Tibial nerve (tissue), 4 donors: ENCODE results near the gene MIPEP. TPM values are rescaled to one million over a fixed set of nuclear protein-coding genes. Genes with fewer than 3 reads are reported as not detected.

ENCODE experiments used
- DNase-seq, 2 donors: peaks; one replicate each; pipeline ENCODE4 v3.0.0-alpha.2; 2019; ENCODE audit warnings: low spot score in 2 of 2
- H3K27ac ChIP-seq, 4 donors: fragments of 200-600 bp; sonication (generic) in 3 of 4; one replicate each; pipeline ENCODE4 v1.5.1; 2017 to 2019; ENCODE audit warnings: mild to moderate bottlenecking in 1 of 4
- H3K27me3 ChIP-seq, 2 donors: fragments of 200-600 bp; sonication (generic) in 1 of 2; one replicate each; pipeline versions ENCODE4 v1.5.1 to v1.6.0; 2017 to 2019
- H3K36me3 ChIP-seq, 3 donors: fragments of 200-600 bp; sonication (generic); one replicate each; pipeline ENCODE4 v1.5.1; 2018 to 2019
- H3K4me1 ChIP-seq, 4 donors: fragments of 200-600 bp; sonication (generic) in 3 of 4; one replicate each; pipeline ENCODE4 v1.5.1; 2017 to 2019
- H3K4me3 ChIP-seq, 4 donors: fragments of 200-600 bp; sonication (generic) in 3 of 4; one replicate each; pipeline ENCODE4 v1.5.1; 2017 to 2019; ENCODE audit warnings: mild to moderate bottlenecking in 1 of 4, moderate library complexity in 1 of 4
- H3K9me3 ChIP-seq, 4 donors: fragments of 200-600 bp; sonication (generic) in 3 of 4; one replicate each; pipeline ENCODE4 v1.5.1; 2017 to 2019
- EP300 ChIP-seq, 2 donors: sonication (generic); formaldehyde crosslinking; IDR thresholded peaks; one replicate each; pipeline ENCODE4 v1.6.1; 2017; ENCODE audit warnings: antibody characterized with exemption in 2 of 2, mild to moderate bottlenecking in 1 of 2
- POLR2A ChIP-seq, 2 donors: fragments of 450-650 bp; IDR thresholded peaks; one replicate each; pipeline ENCODE4 v1.6.1; 2017; ENCODE audit warnings: antibody characterized with exemption in 2 of 2, mild to moderate bottlenecking in 2 of 2, moderate library complexity in 2 of 2
- WGBS, 2 donors: methylation state at CpG; one replicate each; pipeline ENCODE4 v1.1.5; 2018; 5-methylcytosine and 5-hydroxymethylcytosine counted together
- total RNA-seq, 4 donors: library from RNA; depleted of rRNA; stranded (reverse); fragments of >200 nt; gene quantifications; one replicate each; pipeline ENCODE4 v1.1.0, GENCODE V29; 2016
- TF ChIP-seq, protein P1 (sequence below), 5 experiments: fragments of 200-600 bp in 3 of 5; fragments of 450-650 bp in 2 of 5; sonication (generic) in 3 of 5; IDR thresholded peaks; one replicate each; pipeline ENCODE4 v1.5.1; 2016 to 2019; ENCODE audit warnings: antibody characterized with exemption in 5 of 5, mild to moderate bottlenecking in 3 of 5, moderate library complexity in 2 of 5

Gene MIPEP
- total RNA-seq, 4 donors from 2014 or later = 8.4 to 25.8 (median 16.4) TPM

DNA sequence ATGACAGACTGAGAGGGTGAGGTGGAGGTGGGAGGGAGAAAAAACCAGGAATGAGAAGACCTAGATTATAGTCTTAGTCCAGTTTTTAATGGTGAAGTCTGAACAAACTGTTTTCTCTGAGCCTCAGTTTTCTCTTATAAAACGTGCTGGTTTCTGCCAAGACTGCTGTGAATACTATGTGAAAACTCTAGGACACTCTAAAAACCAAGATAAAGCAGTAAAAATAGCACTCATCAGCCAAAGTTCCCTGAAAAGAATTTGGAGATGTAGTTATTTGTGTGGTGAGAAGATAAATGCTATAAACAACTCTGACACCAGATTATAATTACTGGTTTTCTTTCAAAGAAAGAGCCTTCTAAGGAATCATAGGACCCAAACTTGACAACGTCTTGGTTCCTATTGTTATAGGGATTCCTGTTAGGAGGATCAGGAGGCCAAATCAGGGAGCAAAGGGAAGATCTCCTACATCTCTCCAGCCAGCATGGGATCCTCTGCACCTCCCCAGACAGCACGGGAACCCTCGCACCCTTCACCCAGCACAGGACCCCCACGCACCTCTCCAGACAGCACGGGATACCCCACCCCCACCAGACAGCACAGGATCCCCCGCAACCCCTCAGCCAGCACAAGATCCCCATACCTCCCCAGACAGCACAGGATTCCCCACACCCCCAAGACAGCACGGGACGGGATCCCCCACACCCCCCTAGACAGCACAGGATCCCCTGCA is 130.2 kb downstream of the MIPEP start:
- H3K9me3 ChIP-seq = no peaks in the 10 kb centered on the region
- 79 to 90% methylated on average over 5 to 9 of the region's 9 CpGs for WGBS, 2 donors
- no peak for DNase-seq
- peaks cover 0 to 13% (median 0%) of the 10 kb centered on the region in 4 donors for H3K4me1 ChIP-seq
- no peak overlapping the region for H3K4me3 ChIP-seq
- no peaks in the 10 kb centered on the region for H3K27me3 ChIP-seq
- TF ChIP-seq POLR2A (IDR thresholded peaks at IDR 0.05) (no peak), EP300 (IDR thresholded peaks at IDR 0.05) (no peak)
- TF ChIP-seq, protein P1, sequence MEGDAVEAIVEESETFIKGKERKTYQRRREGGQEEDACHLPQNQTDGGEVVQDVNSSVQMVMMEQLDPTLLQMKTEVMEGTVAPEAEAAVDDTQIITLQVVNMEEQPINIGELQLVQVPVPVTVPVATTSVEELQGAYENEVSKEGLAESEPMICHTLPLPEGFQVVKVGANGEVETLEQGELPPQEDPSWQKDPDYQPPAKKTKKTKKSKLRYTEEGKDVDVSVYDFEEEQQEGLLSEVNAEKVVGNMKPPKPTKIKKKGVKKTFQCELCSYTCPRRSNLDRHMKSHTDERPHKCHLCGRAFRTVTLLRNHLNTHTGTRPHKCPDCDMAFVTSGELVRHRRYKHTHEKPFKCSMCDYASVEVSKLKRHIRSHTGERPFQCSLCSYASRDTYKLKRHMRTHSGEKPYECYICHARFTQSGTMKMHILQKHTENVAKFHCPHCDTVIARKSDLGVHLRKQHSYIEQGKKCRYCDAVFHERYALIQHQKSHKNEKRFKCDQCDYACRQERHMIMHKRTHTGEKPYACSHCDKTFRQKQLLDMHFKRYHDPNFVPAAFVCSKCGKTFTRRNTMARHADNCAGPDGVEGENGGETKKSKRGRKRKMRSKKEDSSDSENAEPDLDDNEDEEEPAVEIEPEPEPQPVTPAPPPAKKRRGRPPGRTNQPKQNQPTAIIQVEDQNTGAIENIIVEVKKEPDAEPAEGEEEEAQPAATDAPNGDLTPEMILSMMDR (IDR thresholded peaks at IDR 0.05) = no peak
- H3K27ac ChIP-seq = peak overlapping the region in 1 of 4 donors; percentile 3
- peaks cover 0 to 30% (median 3%) of the 10 kb centered on the region in 3 donors for H3K36me3 ChIP-seq

- H3K9me3 ChIP-seq = no peaks in the 10 kb centered on the region
- DNase-seq = no peak
- no peak for TF ChIP-seq POLR2A (IDR thresholded peaks at IDR 0.05)
- TF ChIP-seq, protein P1 (IDR thresholded peaks at IDR 0.05) = no peak
- no peak for TF ChIP-seq EP300 (IDR thresholded peaks at IDR 0.05)
- no peak overlapping the region for H3K27ac ChIP-seq
- peaks cover 0 to 37% (median 3%) of the 10 kb centered on the region in 3 donors for H3K36me3 ChIP-seq
- no peak overlapping the region for H3K4me3 ChIP-seq
- WGBS, 2 donors = 93 to 94% methylated on average over 2 of the region's 2 CpGs
- H3K27me3 ChIP-seq = no peaks in the 10 kb centered on the region
- H3K4me1 ChIP-seq = no peaks in the 10 kb centered on the region
Observed at GRCh38 chr13:23754997-23755396, 134.2 kb downstream of the MIPEP start.

- Histone ChIP-seq H3K4me1 (no peaks in the 10 kb centered on the region), H3K9me3 (no peaks in the 10 kb centered on the region), H3K27me3 (no peaks in the 10 kb centered on the region), H3K27ac (no peak overlapping the region), H3K36me3 (peaks cover 0 to 33% (median 3%) of the 10 kb centered on the region in 3 donors), H3K4me3 (no peak overlapping the region)
- 89% methylated on average over 6 of the region's 6 CpGs for WGBS, 2 donors
- no peak for DNase-seq
- TF ChIP-seq POLR2A (IDR thresholded peaks at IDR 0.05) (no peak), EP300 (IDR thresholded peaks at IDR 0.05) (no peak)
- TF ChIP-seq, protein P1 (IDR thresholded peaks at IDR 0.05) = no peak
Observed at GRCh38 chr13:23754506-23754905, 134.7 kb downstream of the MIPEP start.

DNA sequence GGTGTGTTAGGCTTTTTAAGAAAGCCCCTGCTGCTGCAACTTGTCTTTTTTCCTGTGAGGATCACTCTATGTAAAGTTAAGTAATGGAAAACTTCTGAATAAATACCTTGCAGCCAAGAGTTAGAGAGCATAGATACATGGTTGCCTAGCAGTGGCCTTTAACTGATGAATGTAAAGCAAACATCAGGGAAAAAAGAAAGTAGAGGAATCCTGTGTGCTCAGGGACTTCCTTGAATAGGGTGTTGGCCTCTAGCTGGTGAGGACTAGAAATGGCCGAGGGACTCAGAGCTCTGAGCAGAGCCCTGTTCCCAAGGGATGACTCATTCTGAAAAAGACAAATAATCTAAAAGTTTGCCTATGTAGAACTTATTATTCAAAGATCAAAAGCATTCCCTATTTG is 135.7 kb downstream of the MIPEP start:
- no peak for DNase-seq
- 47 to 58% methylated on average over 1 of the region's 1 CpG for WGBS, 2 donors
- Histone ChIP-seq H3K9me3 (no peaks in the 10 kb centered on the region), H3K27ac (no peak overlapping the region), H3K4me1 (no peaks in the 10 kb centered on the region), H3K27me3 (no peaks in the 10 kb centered on the region), H3K4me3 (no peak overlapping the region), H3K36me3 (peaks cover 0 to 29% (median 3%) of the 10 kb centered on the region in 3 donors)
- TF ChIP-seq EP300 (IDR thresholded peaks at IDR 0.05) (no peak), POLR2A (IDR thresholded peaks at IDR 0.05) (no peak)
- TF ChIP-seq, protein P1 (IDR thresholded peaks at IDR 0.05) = no peak

DNA sequence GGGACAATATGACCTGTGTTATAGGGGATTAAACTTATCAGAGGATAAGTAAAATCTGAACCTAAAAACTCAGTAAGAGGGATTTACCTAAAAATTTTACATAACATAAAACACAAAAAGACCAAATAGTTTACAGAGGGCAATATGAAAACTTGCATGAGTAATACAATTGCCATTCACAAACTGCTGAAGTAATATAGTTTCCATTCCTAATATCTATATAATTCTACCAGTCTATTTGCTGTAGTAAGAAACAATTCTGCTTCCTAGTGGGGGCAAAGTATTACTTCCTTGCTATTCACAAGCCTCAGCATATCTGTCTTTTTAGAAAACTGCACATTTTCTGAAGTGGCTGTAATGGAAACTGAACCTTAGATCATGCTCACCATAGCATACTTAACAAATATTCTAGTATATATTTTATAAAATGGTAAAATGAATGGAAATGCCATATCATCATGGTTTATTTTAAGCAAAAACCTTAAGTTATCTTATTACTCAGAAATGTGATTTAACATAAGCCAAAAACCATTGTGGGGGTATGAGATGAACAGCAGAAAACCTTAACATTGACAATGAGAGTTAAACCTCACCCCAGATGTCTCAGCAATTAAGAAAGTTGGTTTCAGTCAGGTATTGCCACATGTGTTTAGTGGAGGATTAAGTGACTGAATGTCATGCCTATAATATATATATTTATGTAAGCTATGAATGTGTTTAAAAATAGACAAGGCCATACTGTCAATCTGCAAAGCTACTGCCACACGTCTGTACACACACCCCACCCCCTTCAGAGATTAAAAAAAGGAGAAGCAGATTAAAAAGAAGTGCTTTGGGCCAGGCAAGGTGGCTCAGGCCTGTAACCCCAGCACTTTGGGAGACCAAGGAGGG is 136.8 kb downstream of the MIPEP start:
- no peak overlapping the region for H3K4me3 ChIP-seq
- H3K27ac ChIP-seq = no peak overlapping the region
- H3K9me3 ChIP-seq = no peaks in the 10 kb centered on the region
- TF ChIP-seq EP300 (IDR thresholded peaks at IDR 0.05) (no peak), POLR2A (IDR thresholded peaks at IDR 0.05) (no peak)
- TF ChIP-seq, protein P1 (IDR thresholded peaks at IDR 0.05) = no peak
- DNase-seq = no peak
- peaks cover 0 to 28% (median 3%) of the 10 kb centered on the region in 3 donors for H3K36me3 ChIP-seq
- no peaks in the 10 kb centered on the region for H3K4me1 ChIP-seq
- WGBS, 2 donors = 56 to 68% methylated on average over 1 of the region's 1 CpG
- H3K27me3 ChIP-seq = no peaks in the 10 kb centered on the region
